HepG2 (cell line): ENCODE data around the gene SLC2A6. TPM values are rescaled to one million over a fixed set of nuclear protein-coding genes. Genes with fewer than 3 reads are reported as not detected.

ENCODE experiments used
- ATAC-seq: fragments of 200-7000 bp; cut with Tn5 transposase; 3 replicates; pipeline ENCODE4 v1.9.1; 2020; ENCODE audit warnings: mild to moderate bottlenecking, moderate library complexity
- BruUV-seq: library from RNA; stranded (reverse); fragments of 400-500 nt; replicated peaks from 2 replicates; lab custom pipeline; 2021; lab: Mats Ljungman, UMichigan
- CTCF ChIA-PET: fragments of 300-600 bp; formaldehyde crosslinking; extraction: SDS; loops from one replicate; lab custom pipeline; 2021; ENCODE audit warnings: low total read pairs, inconsistent platforms, low intra/inter-chr PET ratio; lab: Yijun Ruan, JAX
- POLR2A ChIA-PET: fragments of 350-600 bp; sonication (Branson Sonifier 250); formaldehyde crosslinking; loops from one replicate; lab custom pipeline; 2020; ENCODE audit warnings: antibody characterized with exemption, inconsistent platforms; lab: Yijun Ruan, JAX
- DNase-seq: peaks from one replicate; pipeline ENCODE4 v3.0.0-alpha.2; 2015; ENCODE audit warnings: low spot score
- FAIRE-seq: peaks from 3 replicates; lab custom pipeline; 2011; peaks lifted over from hg19 to GRCh38; lab: Jason Lieb, UNC
- H2AFZ ChIP-seq: one replicate; pipeline ENCODE4 v1.6.1; 2011; ENCODE audit warnings: low read length, inconsistent platforms
- H3K27ac ChIP-seq: fragments of 300-600 bp; 3 replicates; pipeline ENCODE4 v1.8.0; 2011; ENCODE audit warnings: mixed run types, mild to moderate bottlenecking, mixed read lengths, low read length, inconsistent platforms; ENCODE audit not compliant: insufficient read depth; ENCODE audit errors: extremely low read length
- H3K27me3 ChIP-seq, 2 experiments: fragments of 200-600 bp in 1 of 2; 2 replicates in 1 of 2; 3 replicates in 1 of 2; pipeline versions ENCODE4 v1.6.0 to v1.8.0; 2011; ENCODE audit warnings: low read length in 2 of 2, mild to moderate bottlenecking in 2 of 2, moderate library complexity in 2 of 2, inconsistent platforms in 1 of 2; ENCODE audit not compliant: insufficient read depth in 2 of 2, control insufficient read depth in 1 of 2
- H3K36me3 ChIP-seq, 2 experiments: fragments of 200-600 bp in 1 of 2; replicated peaks in 1 of 2; 2 replicates in 1 of 2; 3 replicates in 1 of 2; pipeline versions ENCODE4 v1.5.1 to v1.8.0; 2011; ENCODE audit warnings: low read length in 2 of 2, inconsistent platforms in 1 of 2; ENCODE audit not compliant: insufficient read depth in 2 of 2, control insufficient read depth in 1 of 2
- H3K4me1 ChIP-seq: 2 replicates; pipeline ENCODE4 v1.5.1; 2012; ENCODE audit warnings: low read length, inconsistent platforms; ENCODE audit not compliant: insufficient read depth
- H3K4me2 ChIP-seq: 2 replicates; pipeline ENCODE4 v1.6.0; 2011; ENCODE audit warnings: low read depth, low read length, inconsistent platforms
- H3K4me3 ChIP-seq, 3 experiments: fragments of 200-600 bp in 1 of 3; sonication (generic), shearing (Covaris generic) in 1 of 3; replicated peaks in 1 of 3; 2 replicates each; pipeline ENCODE4 v1.5.1; 2011 to 2016; ENCODE audit warnings: low read length in 3 of 3, inconsistent platforms in 2 of 3, low read depth in 2 of 3, mild to moderate bottlenecking in 2 of 3, control low read depth in 1 of 3, mixed read lengths in 1 of 3; ENCODE audit not compliant: insufficient read depth in 1 of 3
- H3K79me2 ChIP-seq: one replicate; pipeline ENCODE4 v1.6.1; 2011; ENCODE audit warnings: low read length, inconsistent platforms; ENCODE audit not compliant: insufficient read depth
- H3K9ac ChIP-seq: 2 replicates; pipeline ENCODE4 v1.6.0; 2011; ENCODE audit warnings: mild to moderate bottlenecking, low read depth, low read length, inconsistent platforms; ENCODE audit not compliant: insufficient read depth
- H3K9me3 ChIP-seq: 2 replicates; pipeline ENCODE4 v1.5.1; 2012; ENCODE audit warnings: mild to moderate bottlenecking, low read length
- H4K20me1 ChIP-seq: 2 replicates; pipeline ENCODE4 v1.6.0; 2011; ENCODE audit warnings: inconsistent platforms, mild to moderate bottlenecking, low read length, moderate library complexity; ENCODE audit not compliant: insufficient read depth
- CHD4 ChIP-seq: fragments of 200-600 bp; sonication (generic); IDR thresholded peaks from 2 replicates; pipeline ENCODE4 v1.7.0; 2017; ENCODE audit warnings: mild to moderate bottlenecking, low read length, borderline replicate concordance
- GZF1 ChIP-seq: sonication (generic); formaldehyde crosslinking; IDR thresholded peaks from 2 replicates; pipeline ENCODE4 v1.5.1; 2020; ENCODE audit warnings: mild to moderate bottlenecking, missing genetic modification reagents
- KDM6A ChIP-seq: IDR thresholded peaks from 2 replicates; pipeline ENCODE4 v1.6.1; 2016; ENCODE audit warnings: low read depth
- MAX ChIP-seq: IDR thresholded peaks from 2 replicates; pipeline ENCODE4 v1.6.1; 2012; ENCODE audit warnings: inconsistent platforms
- MTA3 ChIP-seq: sonication (generic); formaldehyde crosslinking; IDR thresholded peaks from 2 replicates; pipeline ENCODE4 v1.4.0; 2020; ENCODE audit warnings: missing genetic modification reagents
- NFKBIZ ChIP-seq: IDR thresholded peaks from 2 replicates; pipeline ENCODE4 v1.6.1; 2018; ENCODE audit warnings: missing genetic modification reagents, missing compliant biosample characterization
- PHF8 ChIP-seq: sonication (generic); formaldehyde crosslinking; IDR thresholded peaks from 2 replicates; pipeline ENCODE4 v1.5.0; 2020; ENCODE audit warnings: missing genetic modification reagents
- PLRG1 ChIP-seq: fragments of 450-650 bp; conservative IDR thresholded peaks from 2 replicates; pipeline ENCODE4 v1.6.1; 2016
- SMAD3 ChIP-seq: sonication (generic); formaldehyde crosslinking; IDR thresholded peaks from 2 replicates; pipeline ENCODE4 v1.4.0; 2020; ENCODE audit warnings: missing genetic modification reagents
- XRCC5 ChIP-seq: fragments of 200-400 bp; formaldehyde crosslinking; optimal IDR thresholded peaks from 2 replicates; pipeline ENCODE3; 2017; ENCODE audit warnings: mild to moderate bottlenecking, low read length
- YEATS2 ChIP-seq: sonication (generic); formaldehyde crosslinking; IDR thresholded peaks from 2 replicates; pipeline ENCODE4 v1.4.0; 2020; ENCODE audit warnings: missing genetic modification reagents, borderline replicate concordance
- YY1 ChIP-seq: IDR thresholded peaks from 2 replicates; pipeline ENCODE4 v1.6.1; 2011; ENCODE audit warnings: low read length, low read depth, moderate library complexity, mild to moderate bottlenecking; ENCODE audit not compliant: insufficient read depth, insufficient replicate concordance
- ZBTB42 ChIP-seq: sonication (generic); formaldehyde crosslinking; IDR thresholded peaks from 2 replicates; pipeline ENCODE4 v1.5.0; 2020; ENCODE audit warnings: mild to moderate bottlenecking, missing genetic modification reagents
- ZNF329 ChIP-seq: sonication (generic); formaldehyde crosslinking; IDR thresholded peaks from 2 replicates; pipeline ENCODE4 v1.9.0; 2021; ENCODE audit warnings: low read depth, mild to moderate bottlenecking, missing genetic modification reagents
- WGBS: methylation state at CpG from one replicate; pipeline ENCODE4 v1.1.6; 2017; ENCODE audit warnings: low lambda C conversion rate; 5-methylcytosine and 5-hydroxymethylcytosine counted together
- in situ Hi-C: cut with HindIII; loops from 2 replicates; pipeline ENCODE4 v1.10.0; 2017; ENCODE audit warnings: low pct_unique_long_range_greater_than_20kb; ENCODE audit not compliant: extremely low pct_ligation_motif_present
- intact Hi-C: fragments of 100-400 bp; cut with micrococcal nuclease; formaldehyde crosslinking; loops from one replicate; pipeline ENCODE4 v1.10.0; 2022; ENCODE audit not compliant: unreplicated experiment
- polyA plus RNA-seq, 8 experiments: library from polyadenylated mRNA; depleted of rRNA in 3 of 8; stranded (reverse) in 7 of 8; unstranded in 1 of 8; fragments of >200 nt; fragmentation: Illumina TruSeq in 4 of 8; extraction: Trizol in 4 of 8; gene quantifications; 2 replicates each; pipeline versions ENCODE4 v1.2.1 to v1.2.3, GENCODE V29; 2011 to 2016; ENCODE audit warnings: low read depth in 4 of 8, missing spikeins in 1 of 8, mixed read lengths in 1 of 8; ENCODE audit not compliant: insufficient read depth in 1 of 8
- total RNA-seq, 5 experiments: library from RNA; depleted of rRNA; stranded (reverse); fragments of >200 nt; fragmentation: Illumina TruSeq; extraction: Trizol; gene quantifications; 2 replicates each; pipeline ENCODE4 v1.2.3, GENCODE V29; 2016; ENCODE audit warnings: low read depth in 1 of 5
- TF ChIP-seq, protein P1 (sequence below): sonication (generic); formaldehyde crosslinking; IDR thresholded peaks from 2 replicates; pipeline ENCODE4 v1.8.1; 2023; ENCODE audit warnings: mild to moderate bottlenecking, missing genetic modification reagents
- TF ChIP-seq, protein P2 (sequence below): IDR thresholded peaks from 2 replicates; pipeline ENCODE4 v1.6.1; 2016; ENCODE audit warnings: low read depth, borderline replicate concordance
- TF ChIP-seq, protein P3 (sequence below): sonication (generic); formaldehyde crosslinking; IDR thresholded peaks from 2 replicates; pipeline ENCODE4 v1.5.1; 2020; ENCODE audit warnings: missing genetic modification reagents, mild to moderate bottlenecking, borderline replicate concordance
- TF ChIP-seq, protein P4 (sequence below): sonication (generic); formaldehyde crosslinking; IDR thresholded peaks from 2 replicates; pipeline ENCODE4 v1.5.1; 2020; ENCODE audit warnings: missing genetic modification reagents, mild to moderate bottlenecking, borderline replicate concordance

SLC2A6 gene
- total and polyA plus RNA-seq, 2 of the 13 experiments (the other 11 are each of a cell fraction or from before 2014, with no cell fraction given) = 4.1 to 15.0 TPM

DNA sequence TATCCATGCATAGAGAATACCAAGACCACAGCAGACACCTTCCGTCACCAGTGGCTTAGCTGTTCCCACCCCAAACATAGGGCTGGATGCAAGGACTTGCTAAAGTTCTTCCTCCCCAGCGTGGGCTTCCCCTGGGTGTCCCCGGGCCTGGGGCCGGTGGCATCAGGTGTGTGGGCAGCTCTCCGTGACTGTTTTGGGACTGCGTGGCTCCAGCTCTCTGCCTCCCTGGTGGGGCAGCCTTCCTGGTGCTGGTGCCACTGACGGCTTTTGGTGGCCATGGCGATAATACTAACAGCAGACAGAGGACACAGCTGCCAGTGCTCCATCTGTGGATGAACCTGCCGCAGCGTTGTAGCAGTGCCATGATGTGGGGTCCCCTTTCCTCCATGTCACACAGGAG, 14.3 kb downstream of the SLC2A6 start:
- no TSS peak for BruUV-seq
- Histone ChIP-seq H3K9me3 (no peaks in the 10 kb centered on the region), H3K9ac (no peak overlapping the region), H3K79me2 (peaks cover 14% of the 10 kb centered on the region), H3K27ac (no peak overlapping the region), H3K4me3 (no peak overlapping the region), H3K4me2 (no peak overlapping the region), H4K20me1 (no peaks in the 10 kb centered on the region; the same call in 1 of the 2 replicates), H2AFZ (no peak overlapping the region), H3K36me3 (peaks cover 9 to 14% of the 10 kb centered on the region in 2 experiments; a peak in 3 of 5 replicates), H3K4me1 (peaks cover 23% of the 10 kb centered on the region), H3K27me3 (no peaks in the 10 kb centered on the region; a peak in 1 of 5 replicates)
- CTCF ChIA-PET = no interaction called here
- intact Hi-C loops (no loop called here), in situ Hi-C loops (no loop called here)
- no peak for ATAC-seq
- no peak for FAIRE-seq
- POLR2A ChIA-PET = interaction anchor here (2.2 kb wide), 1 partner anchor 14 kb away, joined by 6 read pairs; the partner anchor contains the start of gene SLC2A6
- WGBS = 94% methylated on average over 10 of the region's 10 CpGs
- TF ChIP-seq PHF8 (CRISPR knock-in tag) (no peak), YEATS2 (CRISPR knock-in tag) (no peak), PLRG1 (no peak), XRCC5 (no peak), KDM6A (CRISPR knock-in tag) (no peak), ZNF329 (CRISPR knock-in tag) (no peak), CHD4 (no peak), YY1 (no peak), SMAD3 (CRISPR knock-in tag) (no peak), MAX (no peak), NFKBIZ (CRISPR knock-in tag) (no peak), MTA3 (CRISPR knock-in tag) (no peak), GZF1 (CRISPR knock-in tag) (no peak), ZBTB42 (CRISPR knock-in tag) (no peak)
- TF ChIP-seq, protein P1, sequence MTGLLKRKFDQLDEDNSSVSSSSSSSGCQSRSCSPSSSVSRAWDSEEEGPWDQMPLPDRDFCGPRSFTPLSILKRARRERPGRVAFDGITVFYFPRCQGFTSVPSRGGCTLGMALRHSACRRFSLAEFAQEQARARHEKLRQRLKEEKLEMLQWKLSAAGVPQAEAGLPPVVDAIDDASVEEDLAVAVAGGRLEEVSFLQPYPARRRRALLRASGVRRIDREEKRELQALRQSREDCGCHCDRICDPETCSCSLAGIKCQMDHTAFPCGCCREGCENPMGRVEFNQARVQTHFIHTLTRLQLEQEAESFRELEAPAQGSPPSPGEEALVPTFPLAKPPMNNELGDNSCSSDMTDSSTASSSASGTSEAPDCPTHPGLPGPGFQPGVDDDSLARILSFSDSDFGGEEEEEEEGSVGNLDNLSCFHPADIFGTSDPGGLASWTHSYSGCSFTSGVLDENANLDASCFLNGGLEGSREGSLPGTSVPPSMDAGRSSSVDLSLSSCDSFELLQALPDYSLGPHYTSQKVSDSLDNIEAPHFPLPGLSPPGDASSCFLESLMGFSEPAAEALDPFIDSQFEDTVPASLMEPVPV (CRISPR knock-in tag) = no peak
- TF ChIP-seq, protein P2, sequence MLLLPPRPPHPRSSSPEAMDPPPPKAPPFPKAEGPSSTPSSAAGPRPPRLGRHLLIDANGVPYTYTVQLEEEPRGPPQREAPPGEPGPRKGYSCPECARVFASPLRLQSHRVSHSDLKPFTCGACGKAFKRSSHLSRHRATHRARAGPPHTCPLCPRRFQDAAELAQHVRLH = no peak
- TF ChIP-seq, protein P3, sequence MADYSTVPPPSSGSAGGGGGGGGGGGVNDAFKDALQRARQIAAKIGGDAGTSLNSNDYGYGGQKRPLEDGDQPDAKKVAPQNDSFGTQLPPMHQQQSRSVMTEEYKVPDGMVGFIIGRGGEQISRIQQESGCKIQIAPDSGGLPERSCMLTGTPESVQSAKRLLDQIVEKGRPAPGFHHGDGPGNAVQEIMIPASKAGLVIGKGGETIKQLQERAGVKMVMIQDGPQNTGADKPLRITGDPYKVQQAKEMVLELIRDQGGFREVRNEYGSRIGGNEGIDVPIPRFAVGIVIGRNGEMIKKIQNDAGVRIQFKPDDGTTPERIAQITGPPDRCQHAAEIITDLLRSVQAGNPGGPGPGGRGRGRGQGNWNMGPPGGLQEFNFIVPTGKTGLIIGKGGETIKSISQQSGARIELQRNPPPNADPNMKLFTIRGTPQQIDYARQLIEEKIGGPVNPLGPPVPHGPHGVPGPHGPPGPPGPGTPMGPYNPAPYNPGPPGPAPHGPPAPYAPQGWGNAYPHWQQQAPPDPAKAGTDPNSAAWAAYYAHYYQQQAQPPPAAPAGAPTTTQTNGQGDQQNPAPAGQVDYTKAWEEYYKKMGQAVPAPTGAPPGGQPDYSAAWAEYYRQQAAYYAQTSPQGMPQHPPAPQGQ = no peak
- TF ChIP-seq, protein P4, sequence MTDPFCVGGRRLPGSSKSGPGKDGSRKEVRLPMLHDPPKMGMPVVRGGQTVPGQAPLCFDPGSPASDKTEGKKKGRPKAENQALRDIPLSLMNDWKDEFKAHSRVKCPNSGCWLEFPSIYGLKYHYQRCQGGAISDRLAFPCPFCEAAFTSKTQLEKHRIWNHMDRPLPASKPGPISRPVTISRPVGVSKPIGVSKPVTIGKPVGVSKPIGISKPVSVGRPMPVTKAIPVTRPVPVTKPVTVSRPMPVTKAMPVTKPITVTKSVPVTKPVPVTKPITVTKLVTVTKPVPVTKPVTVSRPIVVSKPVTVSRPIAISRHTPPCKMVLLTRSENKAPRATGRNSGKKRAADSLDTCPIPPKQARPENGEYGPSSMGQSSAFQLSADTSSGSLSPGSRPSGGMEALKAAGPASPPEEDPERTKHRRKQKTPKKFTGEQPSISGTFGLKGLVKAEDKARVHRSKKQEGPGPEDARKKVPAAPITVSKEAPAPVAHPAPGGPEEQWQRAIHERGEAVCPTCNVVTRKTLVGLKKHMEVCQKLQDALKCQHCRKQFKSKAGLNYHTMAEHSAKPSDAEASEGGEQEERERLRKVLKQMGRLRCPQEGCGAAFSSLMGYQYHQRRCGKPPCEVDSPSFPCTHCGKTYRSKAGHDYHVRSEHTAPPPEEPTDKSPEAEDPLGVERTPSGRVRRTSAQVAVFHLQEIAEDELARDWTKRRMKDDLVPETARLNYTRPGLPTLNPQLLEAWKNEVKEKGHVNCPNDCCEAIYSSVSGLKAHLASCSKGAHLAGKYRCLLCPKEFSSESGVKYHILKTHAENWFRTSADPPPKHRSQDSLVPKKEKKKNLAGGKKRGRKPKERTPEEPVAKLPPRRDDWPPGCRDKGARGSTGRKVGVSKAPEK (CRISPR knock-in tag) = no peak
- DNase-seq = no peak
